PC-9 (cell line): Measurements from ENCODE around the gene SCRT2.

Experiments
- EZH2 ChIP-seq: fragments of 200-600 bp; sonication (generic); IDR thresholded peaks from 2 replicates; pipeline ENCODE4 v1.8.0; 2017; ENCODE audit warnings: antibody characterized with exemption, low read depth
- TF ChIP-seq, protein P1 (sequence below): fragments of 200-600 bp; sonication (generic); conservative IDR thresholded peaks from 2 replicates; pipeline ENCODE4 v1.6.1; 2017; ENCODE audit warnings: mixed run types, antibody characterized with exemption, mild to moderate bottlenecking, moderate library complexity

DNA sequence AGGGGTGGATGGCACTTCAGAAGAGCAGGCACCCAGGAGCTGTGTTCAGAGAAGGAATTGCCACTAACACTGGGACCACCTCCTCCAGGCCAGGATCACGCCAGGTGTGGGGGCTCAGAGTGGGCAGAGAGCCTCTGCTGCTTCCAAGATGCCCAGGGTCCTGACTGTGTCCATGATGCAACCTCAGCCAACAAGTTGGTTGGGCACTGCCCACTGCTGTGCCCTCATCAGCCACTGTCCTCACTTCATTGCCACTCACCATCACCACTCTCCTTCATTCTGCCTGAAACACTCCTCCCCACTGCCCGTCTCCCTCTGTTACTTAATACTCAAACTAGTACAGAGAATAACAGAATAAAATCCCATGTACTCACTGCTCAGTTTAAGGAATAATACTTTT is 49.0 kb downstream of the SCRT2 start:
- TF ChIP-seq, protein P1, sequence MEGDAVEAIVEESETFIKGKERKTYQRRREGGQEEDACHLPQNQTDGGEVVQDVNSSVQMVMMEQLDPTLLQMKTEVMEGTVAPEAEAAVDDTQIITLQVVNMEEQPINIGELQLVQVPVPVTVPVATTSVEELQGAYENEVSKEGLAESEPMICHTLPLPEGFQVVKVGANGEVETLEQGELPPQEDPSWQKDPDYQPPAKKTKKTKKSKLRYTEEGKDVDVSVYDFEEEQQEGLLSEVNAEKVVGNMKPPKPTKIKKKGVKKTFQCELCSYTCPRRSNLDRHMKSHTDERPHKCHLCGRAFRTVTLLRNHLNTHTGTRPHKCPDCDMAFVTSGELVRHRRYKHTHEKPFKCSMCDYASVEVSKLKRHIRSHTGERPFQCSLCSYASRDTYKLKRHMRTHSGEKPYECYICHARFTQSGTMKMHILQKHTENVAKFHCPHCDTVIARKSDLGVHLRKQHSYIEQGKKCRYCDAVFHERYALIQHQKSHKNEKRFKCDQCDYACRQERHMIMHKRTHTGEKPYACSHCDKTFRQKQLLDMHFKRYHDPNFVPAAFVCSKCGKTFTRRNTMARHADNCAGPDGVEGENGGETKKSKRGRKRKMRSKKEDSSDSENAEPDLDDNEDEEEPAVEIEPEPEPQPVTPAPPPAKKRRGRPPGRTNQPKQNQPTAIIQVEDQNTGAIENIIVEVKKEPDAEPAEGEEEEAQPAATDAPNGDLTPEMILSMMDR = no peak
- TF ChIP-seq EZH2 = no peak
